Esophagus muscularis mucosa (tissue), 4 donors: ENCODE data around the gene FLII. TPM values are rescaled to one million over a fixed set of nuclear protein-coding genes. Genes with fewer than 3 reads are reported as not detected.

Source experiments
- DNase-seq: peaks from one replicate; pipeline ENCODE4 v3.0.0-alpha.2; 2017; ENCODE audit errors: extremely low spot score
- H3K27ac ChIP-seq, 4 donors: fragments of 200-600 bp; sonication (generic); replicated peaks in 1 of 4; 1 replicate in 3 of 4; 2 replicates in 1 of 4; pipeline ENCODE4 v1.5.1; 2016 to 2019; ENCODE audit warnings: mild to moderate bottlenecking in 1 of 4
- H3K27me3 ChIP-seq, 4 donors: fragments of 200-600 bp; sonication (generic); one replicate each; pipeline versions ENCODE4 v1.5.1 to v1.6.0; 2016 to 2019
- H3K36me3 ChIP-seq, 4 donors: fragments of 200-600 bp; sonication (generic); one replicate each; pipeline ENCODE4 v1.5.1; 2016 to 2019
- H3K4me1 ChIP-seq, 4 donors: fragments of 200-600 bp; sonication (generic); one replicate each; pipeline ENCODE4 v1.5.1; 2016 to 2019
- H3K4me3 ChIP-seq, 4 donors: fragments of 200-600 bp; sonication (generic); 1 replicate in 2 of 4; 2 replicates in 2 of 4; pipeline ENCODE4 v1.5.1; 2016 to 2019; ENCODE audit warnings: mild to moderate bottlenecking in 4 of 4, moderate library complexity in 1 of 4
- H3K9me3 ChIP-seq, 4 donors: fragments of 200-600 bp; sonication (generic); 1 replicate in 3 of 4; 2 replicates in 1 of 4; pipeline ENCODE4 v1.5.1; 2016 to 2019
- CTCF ChIP-seq, 3 experiments: fragments of 200-600 bp in 2 of 3; fragments of 450-650 bp in 1 of 3; sonication (generic) in 2 of 3; IDR thresholded peaks; one replicate each; pipeline ENCODE4 v1.5.1; 2017 to 2019; ENCODE audit warnings: antibody characterized with exemption in 3 of 3, mild to moderate bottlenecking in 2 of 3, moderate library complexity in 1 of 3
- EP300 ChIP-seq: sonication (generic); formaldehyde crosslinking; IDR thresholded peaks from one replicate; pipeline ENCODE4 v1.6.1; 2017; ENCODE audit warnings: antibody characterized with exemption
- POLR2A ChIP-seq: fragments of 450-650 bp; IDR thresholded peaks from one replicate; pipeline ENCODE4 v1.6.1; 2017; ENCODE audit warnings: antibody characterized with exemption, moderate library complexity, mild to moderate bottlenecking, low read depth
- POLR2AphosphoS5 ChIP-seq, 2 donors: sonication (generic); formaldehyde crosslinking; IDR thresholded peaks; one replicate each; pipeline ENCODE4 v1.6.1; 2017; ENCODE audit warnings: antibody characterized with exemption in 2 of 2
- WGBS: methylation state at CpG from one replicate; pipeline ENCODE4 v1.1.5; 2018; 5-methylcytosine and 5-hydroxymethylcytosine counted together
- intact Hi-C: fragments of 100-400 bp; cut with DNase I; formaldehyde crosslinking; loops from one replicate; pipeline ENCODE4 v1.15.1; 2023
- total RNA-seq, 4 donors: library from RNA; depleted of rRNA; stranded (reverse); fragments of >200 nt; gene quantifications; one replicate each; pipeline versions ENCODE4 v1.1.0 to v1.2.1, GENCODE V29; 2016

FLII gene
- total RNA-seq, 4 donors from 2014 or later: 302 to 528 (median 408) TPM

- Histone ChIP-seq H3K9me3 (no peaks in the 10 kb centered on the region), H3K4me1 (peaks cover 25 to 28% (median 26%) of the 10 kb centered on the region in 4 donors), H3K36me3 (peaks cover 76 to 100% (median 100%) of the 10 kb centered on the region in 4 donors), H3K27me3 (no peaks in the 10 kb centered on the region), H3K4me3 (no peak overlapping the region), H3K27ac (no peak overlapping the region)
- no peak for TF ChIP-seq CTCF (IDR thresholded peaks at IDR 0.05)
- intact Hi-C loops: no loop called here
- no peak for DNase-seq
- WGBS: 91% methylated on average over 11 of the region's 14 CpGs
These were observed 7.8 kb downstream of the FLII start for GRCh38 chr17:18250708-18251107.

DNA sequence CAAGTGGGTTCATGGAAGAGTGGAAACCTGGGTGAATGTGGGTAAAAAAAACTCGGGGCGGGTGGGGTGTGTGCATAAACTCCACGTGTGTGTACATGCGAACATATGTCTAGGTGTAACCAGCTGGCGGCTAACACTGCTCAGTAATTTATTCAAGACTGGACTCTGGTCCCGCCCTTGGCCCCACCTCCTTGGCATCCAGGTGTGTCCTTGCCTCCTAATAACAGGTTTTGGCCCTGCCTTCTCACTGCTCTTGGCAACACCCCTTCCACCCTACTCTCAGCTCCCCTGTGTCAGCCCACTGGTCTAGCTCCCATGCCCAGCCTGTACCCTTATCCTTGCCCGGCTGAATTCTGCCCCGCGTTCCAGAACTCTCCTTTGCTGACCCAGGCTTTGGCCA, 8.3 kb downstream of the FLII start:
- H3K27ac ChIP-seq: no peak overlapping the region
- no peak for DNase-seq
- TF ChIP-seq POLR2AphosphoS5 (IDR thresholded peaks at IDR 0.05) (no peak), EP300 (no peak), CTCF (IDR thresholded peaks at IDR 0.05) (no peak), POLR2A (no peak)
- H3K4me1 ChIP-seq: peaks cover 25 to 28% (median 25%) of the 10 kb centered on the region in 4 donors
- intact Hi-C loops: no loop called here
- no peaks in the 10 kb centered on the region for H3K9me3 ChIP-seq
- no peak overlapping the region for H3K4me3 ChIP-seq
- H3K27me3 ChIP-seq: no peaks in the 10 kb centered on the region
- WGBS: 86% methylated on average over 8 of the region's 9 CpGs
- peaks cover 76 to 100% (median 100%) of the 10 kb centered on the region in 4 donors for H3K36me3 ChIP-seq

DNA sequence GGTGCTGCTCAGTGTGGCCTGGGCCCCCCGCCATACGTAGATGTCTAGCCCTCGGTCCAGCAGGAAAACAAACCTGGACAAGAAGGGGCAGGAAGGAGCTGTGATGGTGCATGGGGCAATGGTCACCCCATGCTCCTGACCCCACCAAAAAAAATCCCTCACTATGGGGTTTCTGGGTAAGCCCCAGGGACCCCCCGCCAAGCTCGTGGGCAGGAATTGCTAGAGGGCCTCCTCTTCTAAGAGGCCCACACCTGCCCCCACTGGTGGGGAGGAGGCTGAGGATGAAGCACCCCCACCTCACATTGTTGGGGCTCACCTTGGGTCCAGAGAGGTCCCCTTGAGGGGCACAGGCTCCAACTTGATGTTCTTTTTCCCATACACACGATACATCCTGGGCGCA, 9.7 kb downstream of the FLII start:
- Histone ChIP-seq H3K4me3 (no peak overlapping the region), H3K9me3 (no peaks in the 10 kb centered on the region), H3K27me3 (no peaks in the 10 kb centered on the region), H3K27ac (peak overlapping the region; percentile 2 to 60 (median 40)), H3K36me3 (peaks cover 72 to 100% (median 100%) of the 10 kb centered on the region in 4 donors), H3K4me1 (peaks cover 25 to 28% (median 25%) of the 10 kb centered on the region in 4 donors)
- TF ChIP-seq POLR2AphosphoS5 (IDR thresholded peaks at IDR 0.05) (no peak), CTCF (IDR thresholded peaks at IDR 0.05) (no peak), EP300 (no peak), POLR2A (no peak)
- 86% methylated on average over 7 of the region's 7 CpGs for WGBS
- intact Hi-C loops: no loop called here
- no peak for DNase-seq

DNA sequence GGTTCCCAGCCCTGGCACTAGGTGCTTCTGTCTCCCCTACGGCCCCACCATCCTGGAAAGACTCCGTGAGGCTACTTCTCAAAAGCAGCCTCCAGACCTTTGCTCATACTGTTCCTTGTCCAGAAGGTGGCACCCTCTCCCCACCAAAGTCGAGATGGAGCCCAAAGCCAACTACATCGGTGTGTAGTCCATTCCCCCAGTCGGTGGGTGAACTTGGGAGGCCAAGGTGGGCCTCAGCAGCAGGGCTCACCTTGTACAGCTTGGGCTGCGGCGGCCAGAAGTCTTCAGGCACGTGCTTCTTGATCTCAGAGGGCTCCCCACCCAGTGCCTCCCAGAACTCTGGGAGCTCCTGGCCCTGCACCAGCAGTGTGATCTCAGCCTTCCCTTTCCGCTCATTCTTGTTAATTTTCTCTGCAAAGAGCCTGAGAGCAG, 10.2 kb downstream of the FLII start:
- Histone ChIP-seq H3K27me3 (no peaks in the 10 kb centered on the region), H3K27ac (peak overlapping the region; percentile 2 to 60 (median 40)), H3K36me3 (peaks cover 69 to 100% (median 99%) of the 10 kb centered on the region in 4 donors), H3K4me3 (no peak overlapping the region), H3K4me1 (peaks cover 25 to 28% (median 25%) of the 10 kb centered on the region in 4 donors), H3K9me3 (no peaks in the 10 kb centered on the region)
- TF ChIP-seq POLR2A (no peak), EP300 (no peak), CTCF (IDR thresholded peaks at IDR 0.05) (peak; percentile 46 to 62 (median 61)), POLR2AphosphoS5 (IDR thresholded peaks at IDR 0.05) (peak; percentile 31 to 39)
- 9% methylated on average over 6 of the region's 9 CpGs for WGBS
- intact Hi-C loops: no loop called here
- no peak for DNase-seq

DNA sequence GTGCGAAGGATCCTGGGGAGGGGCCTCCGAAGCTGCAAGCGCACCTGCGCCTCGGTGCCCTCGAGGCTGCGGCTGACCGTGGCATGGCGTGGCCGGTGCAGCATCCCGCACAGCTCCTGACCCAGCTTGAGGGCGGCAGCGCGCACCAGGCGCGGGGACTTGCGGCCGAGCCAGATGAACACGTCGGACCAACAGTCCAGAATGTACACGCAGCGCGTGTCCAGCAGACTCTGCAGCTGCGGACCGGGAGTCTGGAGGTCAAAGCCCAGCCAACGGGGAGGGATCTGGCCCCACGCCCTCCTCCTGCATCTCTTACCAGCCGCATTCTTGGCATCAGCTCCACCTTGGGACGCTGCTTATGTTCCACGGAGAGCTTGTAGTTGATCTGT, 10.9 kb downstream of the FLII start:
- no peak for DNase-seq
- Histone ChIP-seq H3K27ac (peak overlapping the region in 3 of 4 donors; percentile 36 to 60 (median 45)), H3K36me3 (peaks cover 62 to 100% (median 97%) of the 10 kb centered on the region in 4 donors), H3K9me3 (no peaks in the 10 kb centered on the region), H3K4me3 (peak overlapping the region in 1 of 4 donors; percentile 2), H3K4me1 (peaks cover 25 to 28% (median 25%) of the 10 kb centered on the region in 4 donors), H3K27me3 (no peaks in the 10 kb centered on the region)
- 68% methylated on average over 21 of the region's 30 CpGs for WGBS
- TF ChIP-seq POLR2A (no peak), POLR2AphosphoS5 (IDR thresholded peaks at IDR 0.05) (peak; percentile 15 to 28)
- intact Hi-C loops: no loop called here
